Kidney epithelial cell (primary cell): ENCODE results near the gene FLII. TPM values are rescaled to one million over a fixed set of nuclear protein-coding genes. Genes with fewer than 3 reads are reported as not detected.
"Not testable (repeated sequence)": the region's sequence is repeated elsewhere in the genome, so short reads cannot be mapped to it uniquely, and the experiment has no call there.

Source experiments
- DNase-seq: peaks from one replicate; pipeline ENCODE4 v3.0.0-alpha.2; 2010; ENCODE audit warnings: low read depth
- H3K27me3 ChIP-seq: 2 replicates; pipeline ENCODE4 v1.6.0; 2011; ENCODE audit warnings: low read length; ENCODE audit not compliant: control insufficient read depth, insufficient read depth
- H3K36me3 ChIP-seq: 2 replicates; pipeline ENCODE4 v1.5.1; 2011; ENCODE audit warnings: low read length; ENCODE audit not compliant: control insufficient read depth, insufficient read depth
- H3K4me3 ChIP-seq: 2 replicates; pipeline ENCODE4 v1.5.1; 2011; ENCODE audit warnings: low read depth, mild to moderate bottlenecking, control low read depth, low read length
- CTCF ChIP-seq: IDR thresholded peaks from 2 replicates; pipeline ENCODE4 v1.5.1; 2011; ENCODE audit warnings: mild to moderate bottlenecking, moderate library complexity, low read length, control low read depth, inconsistent platforms; ENCODE audit not compliant: insufficient read depth, poor library complexity, severe bottlenecking
- total RNA-seq: library from RNA; depleted of rRNA; stranded (reverse); fragments of >200 nt; gene quantifications from 2 replicates; pipeline ENCODE4 v1.2.3, GENCODE V29; 2015

The FLII gene
- 512 and 579 TPM in 2 replicates for total RNA-seq

- Histone ChIP-seq H3K27me3 (no peaks in the 10 kb centered on the region), H3K4me3 (peak within 1 kb of the TSS; percentile 86), H3K36me3 (peaks cover 6% of the 10 kb centered on the region)
- TF ChIP-seq CTCF, result no peak
- DNase-seq, result no peak
Observed at GRCh38 chr17:18258356-18259038, at the start of gene FLII. Gene FLII, minus strand, starts transcription at chr17:18258738. Its CDS starts 48 bp downstream, at chr17:18258690.

DNA sequence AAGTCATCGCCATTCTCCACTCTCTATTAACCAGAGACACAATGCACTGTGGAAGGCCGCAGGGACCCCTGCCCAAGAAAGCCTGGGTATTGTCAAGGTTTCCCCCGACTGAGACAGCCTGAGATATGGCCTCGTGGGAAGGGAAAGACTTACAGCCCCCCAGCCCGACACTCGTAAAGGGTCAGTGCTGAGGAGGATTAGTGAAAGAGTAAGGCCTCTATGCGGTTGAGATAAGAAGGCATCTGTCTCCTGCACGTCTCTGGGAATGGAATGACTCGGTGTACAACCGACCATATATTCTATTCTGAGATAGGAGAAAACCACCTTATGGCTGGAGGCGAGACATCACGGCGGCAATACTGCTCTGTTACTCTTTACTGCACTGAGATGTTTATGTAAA is 44.7 kb upstream of the FLII start:
- H3K4me3 ChIP-seq, H3K36me3 ChIP-seq, DNase-seq, H3K27me3 ChIP-seq: not testable (repeated sequence)

DNA sequence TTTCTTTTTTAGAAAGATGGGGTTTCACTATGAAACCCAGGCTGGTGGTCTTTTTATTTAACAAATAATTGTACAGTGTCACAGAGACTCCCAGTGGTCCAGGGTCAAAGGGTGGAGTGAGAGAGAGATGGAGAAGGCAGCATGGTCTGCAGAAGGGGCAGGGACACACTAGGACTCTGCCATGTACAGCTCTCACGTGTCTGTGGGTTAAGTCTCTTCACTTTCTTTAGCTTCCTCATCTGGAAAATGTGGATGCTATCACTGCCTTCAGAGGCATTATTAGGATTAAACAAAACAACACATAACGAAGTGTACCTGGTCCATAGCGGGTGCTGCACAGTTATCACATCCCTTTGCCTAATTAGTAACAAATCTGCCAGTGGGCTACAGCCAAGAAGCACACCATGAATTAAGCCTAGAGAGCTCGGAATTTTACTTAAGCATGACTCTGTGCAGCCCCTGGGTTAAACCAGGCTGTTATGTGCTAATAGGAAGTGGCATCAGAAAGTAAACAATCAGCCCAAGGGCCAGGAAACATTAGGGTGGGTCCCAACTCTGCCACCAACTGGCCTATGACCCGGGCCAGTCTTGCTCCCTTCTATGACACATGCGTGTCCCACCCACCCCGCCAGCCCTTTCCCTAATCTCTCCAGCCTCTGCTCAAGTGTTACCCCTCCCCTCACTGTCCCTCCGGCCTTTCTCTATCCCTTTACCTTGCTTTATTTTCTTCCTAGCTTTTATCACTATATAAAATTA is 42.4 kb upstream of the FLII start:
- H3K36me3 ChIP-seq, result no peaks in the 10 kb centered on the region
- DNase-seq, result no peak
- H3K27me3 ChIP-seq, result no peaks in the 10 kb centered on the region
- no peak for TF ChIP-seq CTCF
- no peak overlapping the region for H3K4me3 ChIP-seq

DNA sequence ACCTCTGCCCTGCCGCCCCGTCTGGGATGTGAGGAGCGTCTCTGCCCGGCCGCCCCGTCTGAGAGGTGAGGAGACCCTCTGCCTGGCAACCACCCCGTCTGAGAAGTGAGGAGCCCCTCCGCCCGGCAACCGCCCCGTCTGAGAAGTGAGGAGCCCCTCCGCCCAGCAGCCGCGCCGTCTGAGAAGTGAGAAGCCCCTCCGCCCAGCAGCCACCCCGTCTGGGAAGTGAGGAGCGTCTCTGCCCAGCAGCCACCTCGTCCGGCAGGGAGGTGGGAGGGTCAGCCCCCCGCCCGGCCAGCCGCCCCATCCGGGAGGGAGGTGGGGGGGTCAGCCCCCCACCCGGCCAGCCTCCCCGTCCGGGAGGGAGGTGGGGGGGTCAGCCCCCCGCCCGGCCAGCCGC is 39.5 kb upstream of the FLII start:
- not testable (repeated sequence) for H3K36me3 ChIP-seq, H3K27me3 ChIP-seq, H3K4me3 ChIP-seq, DNase-seq

GRCh38 chr17:18291718-18292540 is 33.4 kb upstream of the FLII start:
- no peak for TF ChIP-seq CTCF
- H3K4me3 ChIP-seq, result no peak overlapping the region
- H3K36me3 ChIP-seq, result peaks cover 2% of the 10 kb centered on the region
- DNase-seq, result no peak
- no peaks in the 10 kb centered on the region for H3K27me3 ChIP-seq

GRCh38 chr17:18285296-18285695 is 26.8 kb upstream of the FLII start:
- Histone ChIP-seq H3K4me3 (no peak overlapping the region), H3K36me3 (peaks cover 4% of the 10 kb centered on the region), H3K27me3 (no peaks in the 10 kb centered on the region)
- no peak for DNase-seq
- no peak for TF ChIP-seq CTCF
